ENCODE data around the gene LZTS2.
"Not testable (repeated sequence)": the region's sequence is repeated elsewhere in the genome, so short reads cannot be mapped to it uniquely, and the experiment has no call there.

LZTS2 gene

GRCh38 chr10:100972115-100972903 is 27.3 kb upstream of the LZTS2 start:
- Mint-ChIP-seq H3K4me3 (no peak overlapping the region), H3K27ac (no peak overlapping the region), H3K36me3 (ENCODE audit: insufficient read depth) (peaks cover 5% of the 10 kb centered on the region), H3K27me3 (no peaks in the 10 kb centered on the region), H3K4me1 (ENCODE audit: low read depth in 2 of 2) (peaks cover 9 to 18% of the 10 kb centered on the region in 2 donors), H3K9me3 (no peaks in the 10 kb centered on the region)
- DNase-seq = no peak
- ATAC-seq (replicated peaks) = no peak

GRCh38 chr10:100972904-100973535 is 26.6 kb upstream of the LZTS2 start:
- no peaks in the 10 kb centered on the region for H3K27me3 Mint-ChIP-seq
- no peak for DNase-seq
- H3K36me3 Mint-ChIP-seq (ENCODE audit: insufficient read depth) = peaks cover 5% of the 10 kb centered on the region
- H3K9me3 Mint-ChIP-seq = no peaks in the 10 kb centered on the region
- no peak overlapping the region for H3K27ac Mint-ChIP-seq
- peaks cover 9 to 17% of the 10 kb centered on the region in 2 donors for H3K4me1 Mint-ChIP-seq (ENCODE audit: low read depth in 2 of 2)
- H3K4me3 Mint-ChIP-seq = no peak overlapping the region
- no peak for ATAC-seq (replicated peaks)

GRCh38 chr10:100975397-100975796 is 24.2 kb upstream of the LZTS2 start:
- not testable (repeated sequence) for H3K27ac Mint-ChIP-seq; H3K4me1 Mint-ChIP-seq (ENCODE audit: low read depth in 2 of 2); H3K4me3 Mint-ChIP-seq; ATAC-seq (replicated peaks); H3K27me3 Mint-ChIP-seq; DNase-seq; H3K36me3 Mint-ChIP-seq (ENCODE audit: insufficient read depth); H3K9me3 Mint-ChIP-seq

DNA sequence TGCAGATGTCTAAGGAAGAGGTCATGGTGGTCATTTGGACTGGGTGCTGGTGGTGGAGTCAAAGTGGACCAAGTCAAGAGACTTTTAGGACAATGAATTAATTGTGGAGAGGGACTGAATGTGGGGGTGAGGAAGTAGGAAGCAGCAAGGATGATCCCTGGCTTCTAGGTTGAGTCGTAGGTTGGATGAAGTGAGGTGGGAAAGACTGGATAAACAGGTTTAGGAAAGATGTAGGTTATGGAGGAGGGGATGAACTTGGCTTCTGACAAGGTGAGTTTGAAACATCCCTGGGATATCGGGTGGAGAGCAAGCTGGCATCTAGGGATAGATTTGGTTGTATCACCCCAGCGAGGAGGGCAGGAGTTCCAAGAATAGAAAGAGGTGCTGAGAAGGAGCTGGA is 22.7 kb upstream of the LZTS2 start:
- peaks cover 14% of the 10 kb centered on the region for H3K36me3 Mint-ChIP-seq (ENCODE audit: insufficient read depth)
- no peaks in the 10 kb centered on the region for H3K9me3 Mint-ChIP-seq
- H3K27me3 Mint-ChIP-seq = no peaks in the 10 kb centered on the region
- no peak overlapping the region for H3K4me3 Mint-ChIP-seq
- DNase-seq = no peak
- ATAC-seq (replicated peaks) = no peak
- H3K27ac Mint-ChIP-seq = peak overlapping the region; percentile 33 to 62
- peaks cover 0 to 2% of the 10 kb centered on the region in 2 donors for H3K4me1 Mint-ChIP-seq (ENCODE audit: low read depth in 2 of 2)

DNA sequence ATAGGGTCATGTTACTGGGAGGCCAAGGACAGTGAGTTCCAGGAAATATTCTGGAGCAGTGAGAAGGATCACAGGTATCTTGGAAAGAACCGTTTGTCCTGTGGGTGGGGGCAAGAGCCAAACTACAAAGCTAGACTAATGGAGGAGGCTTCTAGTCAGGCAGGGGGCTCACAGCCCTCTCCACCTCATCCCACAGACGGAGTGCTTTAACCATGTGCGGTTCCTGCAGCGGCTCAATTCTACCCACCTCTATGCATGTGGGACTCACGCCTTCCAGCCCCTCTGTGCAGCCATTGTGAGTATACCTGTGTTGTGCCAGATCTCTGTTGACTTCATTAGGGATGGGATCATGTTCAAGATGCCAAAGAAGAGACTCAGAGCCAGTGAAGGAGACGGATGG is 22.2 kb upstream of the LZTS2 start:
- Mint-ChIP-seq H3K27ac (peak overlapping the region; percentile 25 to 62), H3K27me3 (no peaks in the 10 kb centered on the region), H3K4me3 (no peak overlapping the region)

GRCh38 chr10:100978121-100978900 is 21.3 kb upstream of the LZTS2 start:
- DNase-seq = no peak
- Mint-ChIP-seq H3K4me3 (no peak overlapping the region), H3K4me1 (ENCODE audit: low read depth in 2 of 2) (peaks cover 0 to 2% of the 10 kb centered on the region in 2 donors), H3K27me3 (no peaks in the 10 kb centered on the region), H3K36me3 (ENCODE audit: insufficient read depth) (peaks cover 19% of the 10 kb centered on the region), H3K27ac (peak overlapping the region in 1 of 2 donors; percentile 25), H3K9me3 (no peaks in the 10 kb centered on the region)
- ATAC-seq (replicated peaks) = no peak

More for the DNA sequence above, 22.2 kb upstream of the LZTS2 start:
- Mint-ChIP-seq H3K4me1 (ENCODE audit: low read depth in 2 of 2) (peaks cover 0 to 2% of the 10 kb centered on the region in 2 donors), H3K36me3 (ENCODE audit: insufficient read depth) (peaks cover 19% of the 10 kb centered on the region), H3K9me3 (no peaks in the 10 kb centered on the region)
- no peak for DNase-seq
- ATAC-seq (replicated peaks) = no peak

DNA sequence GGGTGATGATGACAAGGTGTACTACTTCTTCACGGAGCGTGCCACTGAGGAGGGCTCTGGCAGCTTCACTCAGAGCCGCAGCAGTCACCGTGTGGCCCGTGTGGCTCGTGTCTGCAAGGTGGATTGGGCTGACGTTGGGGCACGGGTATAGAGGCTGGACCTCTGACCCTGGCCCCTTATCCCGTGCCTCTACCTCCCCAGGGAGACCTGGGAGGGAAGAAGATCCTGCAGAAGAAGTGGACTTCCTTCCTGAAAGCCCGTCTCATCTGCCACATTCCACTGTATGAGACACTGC is 20.8 kb upstream of the LZTS2 start:
- no peaks in the 10 kb centered on the region for H3K9me3 Mint-ChIP-seq
- ATAC-seq (replicated peaks) (no peak), DNase-seq (no peak)
- peak overlapping the region in 1 of 2 donors; percentile 21 for H3K27ac Mint-ChIP-seq
- H3K4me1 Mint-ChIP-seq (ENCODE audit: low read depth in 2 of 2) = peaks cover 0 to 2% of the 10 kb centered on the region in 2 donors
- H3K4me3 Mint-ChIP-seq = no peak overlapping the region
- no peaks in the 10 kb centered on the region for H3K27me3 Mint-ChIP-seq
- peaks cover 19% of the 10 kb centered on the region for H3K36me3 Mint-ChIP-seq (ENCODE audit: insufficient read depth)

DNA sequence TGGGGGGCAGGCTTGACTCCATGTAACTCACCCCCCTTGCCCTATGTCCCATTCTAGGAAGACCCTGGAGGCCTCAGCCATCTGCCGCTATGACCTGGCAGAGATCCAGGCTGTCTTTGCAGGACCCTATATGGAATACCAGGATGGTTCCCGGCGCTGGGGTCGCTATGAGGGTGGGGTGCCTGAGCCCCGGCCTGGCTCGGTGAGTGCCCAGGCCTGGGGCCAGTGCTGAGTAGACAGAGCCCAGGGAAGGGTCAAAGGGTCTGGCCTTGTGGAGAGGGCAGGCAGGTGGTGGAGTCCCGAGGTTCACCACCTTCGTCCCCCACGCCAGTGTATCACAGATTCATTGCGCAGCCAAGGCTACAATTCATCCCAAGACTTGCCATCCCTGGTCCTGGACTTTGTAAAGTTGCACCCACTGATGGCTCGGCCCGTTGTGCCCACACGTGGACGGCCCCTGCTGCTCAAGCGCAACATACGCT is 19.8 kb upstream of the LZTS2 start:
- H3K27ac Mint-ChIP-seq = no peak overlapping the region
- no peaks in the 10 kb centered on the region for H3K9me3 Mint-ChIP-seq
- ATAC-seq (replicated peaks) (no peak), DNase-seq (no peak)
- peaks cover 7 to 9% of the 10 kb centered on the region in 2 donors for H3K4me1 Mint-ChIP-seq (ENCODE audit: low read depth in 2 of 2)
- H3K4me3 Mint-ChIP-seq = no peak overlapping the region
- H3K36me3 Mint-ChIP-seq (ENCODE audit: insufficient read depth) = peaks cover 19% of the 10 kb centered on the region
- no peaks in the 10 kb centered on the region for H3K27me3 Mint-ChIP-seq

GRCh38 chr10:100980311-100980710 is 19.3 kb upstream of the LZTS2 start:
- H3K36me3 Mint-ChIP-seq (ENCODE audit: insufficient read depth) = peaks cover 19% of the 10 kb centered on the region
- no peak overlapping the region for H3K4me3 Mint-ChIP-seq
- peaks cover 8 to 11% of the 10 kb centered on the region in 2 donors for H3K4me1 Mint-ChIP-seq (ENCODE audit: low read depth in 2 of 2)
- DNase-seq = no peak
- H3K27me3 Mint-ChIP-seq = no peaks in the 10 kb centered on the region
- no peaks in the 10 kb centered on the region for H3K9me3 Mint-ChIP-seq
- no peak for ATAC-seq (replicated peaks)
- no peak overlapping the region for H3K27ac Mint-ChIP-seq

DNA sequence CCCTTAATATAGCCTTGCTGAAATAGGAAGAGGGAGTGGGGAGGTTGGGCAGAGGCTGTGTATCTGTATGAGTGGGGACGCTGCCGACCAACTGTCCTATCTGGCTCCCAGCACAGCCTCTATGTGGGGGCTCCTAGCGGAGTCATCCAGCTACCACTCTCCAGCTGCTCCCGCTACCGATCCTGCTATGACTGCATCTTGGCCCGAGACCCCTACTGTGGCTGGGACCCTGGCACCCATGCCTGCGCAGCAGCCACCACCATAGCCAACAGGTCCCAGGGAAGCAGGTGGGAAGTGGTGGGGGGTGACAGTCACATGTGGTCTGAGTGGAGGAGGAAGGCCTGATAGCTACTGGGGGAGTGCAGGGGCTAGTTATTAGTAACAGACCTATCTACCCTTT is 18.9 kb upstream of the LZTS2 start:
- Mint-ChIP-seq H3K4me3 (no peak overlapping the region), H3K36me3 (ENCODE audit: insufficient read depth) (peaks cover 22% of the 10 kb centered on the region), H3K9me3 (no peaks in the 10 kb centered on the region), H3K4me1 (ENCODE audit: low read depth in 2 of 2) (peaks cover 11 to 12% of the 10 kb centered on the region in 2 donors), H3K27ac (no peak overlapping the region), H3K27me3 (no peaks in the 10 kb centered on the region)
- ATAC-seq (replicated peaks) (no peak), DNase-seq (no peak)

DNA sequence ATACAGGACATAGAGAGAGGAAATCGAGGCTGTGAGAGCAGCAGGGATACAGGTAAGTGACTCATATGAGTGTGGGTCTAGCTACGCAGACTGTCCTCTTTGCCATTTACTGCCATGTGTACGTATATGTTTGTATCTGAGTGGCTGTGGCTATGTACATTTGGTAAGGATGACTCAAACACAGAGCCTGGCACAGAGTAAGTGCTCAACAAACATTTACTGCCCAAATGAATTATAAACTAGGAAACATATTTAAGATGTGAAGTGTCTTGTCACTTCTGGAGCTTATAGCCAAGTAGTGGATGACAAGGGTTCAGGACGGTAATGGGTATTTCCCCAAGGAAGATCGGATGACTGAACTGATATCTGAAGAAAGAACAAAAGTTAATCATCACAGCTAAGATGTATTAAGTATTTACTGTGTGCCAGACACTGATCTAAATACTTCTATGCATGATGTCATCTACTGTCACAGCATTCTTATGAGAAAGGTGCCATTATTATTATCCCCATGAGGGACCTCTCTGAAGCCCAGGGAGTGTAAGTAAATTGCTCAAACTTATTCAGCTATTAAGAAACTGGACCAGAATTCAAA is 18.3 kb upstream of the LZTS2 start:
- H3K9me3 Mint-ChIP-seq = no peaks in the 10 kb centered on the region
- H3K36me3 Mint-ChIP-seq (ENCODE audit: insufficient read depth) = peaks cover 22% of the 10 kb centered on the region
- H3K27me3 Mint-ChIP-seq = no peaks in the 10 kb centered on the region
- no peak overlapping the region for H3K4me3 Mint-ChIP-seq
- H3K4me1 Mint-ChIP-seq (ENCODE audit: low read depth in 2 of 2) = peaks cover 11 to 14% of the 10 kb centered on the region in 2 donors
- H3K27ac Mint-ChIP-seq = no peak overlapping the region
- no peak for DNase-seq
- ATAC-seq (replicated peaks) = no peak

DNA sequence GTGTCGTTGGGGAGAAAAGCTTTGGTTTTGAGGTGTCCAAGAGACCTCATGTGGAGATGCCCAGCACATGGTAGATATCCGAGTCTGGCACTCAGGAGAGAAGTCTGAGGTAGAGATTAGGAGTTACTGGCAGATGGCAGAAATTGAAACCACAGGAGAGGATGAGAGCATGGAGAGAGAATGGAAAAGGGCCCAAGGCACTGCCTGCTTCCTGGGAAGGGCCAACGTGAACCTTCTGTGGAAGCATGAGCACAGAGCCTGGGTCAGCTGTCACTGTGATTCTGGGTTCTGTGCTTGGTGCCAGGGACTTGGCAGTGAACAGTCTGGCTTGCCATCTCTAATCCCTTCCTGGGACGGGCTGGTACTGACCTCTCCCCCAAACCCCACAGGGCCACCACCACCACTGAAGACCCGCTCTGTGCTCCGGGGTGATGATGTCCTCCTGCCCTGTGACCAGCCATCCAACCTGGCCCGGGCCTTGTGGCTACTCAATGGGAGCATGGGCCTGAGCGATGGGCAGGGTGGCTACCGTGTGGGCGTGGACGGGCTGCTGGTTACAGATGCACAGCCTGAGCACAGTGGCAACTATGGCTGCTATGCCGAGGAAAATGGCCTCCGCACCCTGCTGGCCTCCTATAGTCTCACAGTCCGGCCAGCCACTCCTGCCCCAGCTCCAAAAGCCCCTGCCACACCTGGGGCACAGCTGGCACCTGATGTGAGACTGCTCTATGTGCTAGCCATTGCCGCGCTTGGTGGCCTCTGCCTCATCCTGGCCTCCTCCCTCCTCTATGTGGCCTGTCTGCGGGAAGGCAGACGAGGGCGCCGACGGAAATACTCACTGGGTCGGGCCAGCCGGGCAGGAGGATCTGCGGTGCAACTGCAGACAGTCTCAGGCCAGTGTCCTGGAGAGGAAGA is 16.4 kb upstream of the LZTS2 start:
- H3K4me3 Mint-ChIP-seq = no peak overlapping the region
- H3K36me3 Mint-ChIP-seq (ENCODE audit: insufficient read depth) = peaks cover 22% of the 10 kb centered on the region
- H3K9me3 Mint-ChIP-seq = no peaks in the 10 kb centered on the region
- H3K27ac Mint-ChIP-seq = no peak overlapping the region
- ATAC-seq (replicated peaks) (no peak), DNase-seq (no peak)
- peaks cover 27 to 28% of the 10 kb centered on the region in 2 donors for H3K4me1 Mint-ChIP-seq (ENCODE audit: low read depth in 2 of 2)
- H3K27me3 Mint-ChIP-seq = no peaks in the 10 kb centered on the region
